ENCODE results near the gene CMC2.

DNA sequence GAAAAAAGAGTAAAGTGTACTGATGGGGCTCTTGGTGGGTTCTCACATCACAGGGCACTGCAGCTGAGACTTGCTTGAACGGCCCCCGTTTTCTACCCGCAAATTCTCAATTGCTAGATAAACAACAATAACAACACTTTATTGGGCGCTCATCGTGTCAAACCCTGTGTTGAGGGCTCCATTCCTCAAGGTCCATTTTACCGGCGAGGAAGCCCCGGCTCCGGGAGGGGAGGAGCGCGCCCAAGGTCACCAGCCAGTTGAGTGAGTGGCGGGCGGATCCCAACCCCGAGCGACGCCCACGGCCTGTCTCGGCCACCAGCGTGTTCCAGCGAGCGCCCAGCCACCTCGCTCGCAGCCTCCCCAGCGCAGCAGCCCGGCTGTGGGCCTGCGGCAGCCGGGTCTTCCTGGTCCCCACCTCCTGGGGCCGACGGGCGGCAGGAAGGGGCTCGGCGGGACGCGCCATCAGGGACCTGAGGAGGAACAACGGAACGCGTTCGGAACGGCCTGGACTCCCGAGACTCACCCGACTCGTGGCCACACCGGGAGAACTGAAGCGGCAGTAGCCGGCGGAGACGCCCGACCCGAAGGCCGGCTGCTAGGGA is 373 bp downstream of the CMC2 start:
- TF ChIP-seq, protein P1, sequence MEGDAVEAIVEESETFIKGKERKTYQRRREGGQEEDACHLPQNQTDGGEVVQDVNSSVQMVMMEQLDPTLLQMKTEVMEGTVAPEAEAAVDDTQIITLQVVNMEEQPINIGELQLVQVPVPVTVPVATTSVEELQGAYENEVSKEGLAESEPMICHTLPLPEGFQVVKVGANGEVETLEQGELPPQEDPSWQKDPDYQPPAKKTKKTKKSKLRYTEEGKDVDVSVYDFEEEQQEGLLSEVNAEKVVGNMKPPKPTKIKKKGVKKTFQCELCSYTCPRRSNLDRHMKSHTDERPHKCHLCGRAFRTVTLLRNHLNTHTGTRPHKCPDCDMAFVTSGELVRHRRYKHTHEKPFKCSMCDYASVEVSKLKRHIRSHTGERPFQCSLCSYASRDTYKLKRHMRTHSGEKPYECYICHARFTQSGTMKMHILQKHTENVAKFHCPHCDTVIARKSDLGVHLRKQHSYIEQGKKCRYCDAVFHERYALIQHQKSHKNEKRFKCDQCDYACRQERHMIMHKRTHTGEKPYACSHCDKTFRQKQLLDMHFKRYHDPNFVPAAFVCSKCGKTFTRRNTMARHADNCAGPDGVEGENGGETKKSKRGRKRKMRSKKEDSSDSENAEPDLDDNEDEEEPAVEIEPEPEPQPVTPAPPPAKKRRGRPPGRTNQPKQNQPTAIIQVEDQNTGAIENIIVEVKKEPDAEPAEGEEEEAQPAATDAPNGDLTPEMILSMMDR (tag by site-specific recombination; IDR thresholded peaks at IDR 0.05) = no peak
- no peak for TF ChIP-seq ZNF677 (tag by site-specific recombination; IDR thresholded peaks at IDR 0.05)
- no peak for TF ChIP-seq ZNF416 (tag by site-specific recombination; IDR thresholded peaks at IDR 0.05)
- TF ChIP-seq ZNF350 (tag by site-specific recombination; IDR thresholded peaks at IDR 0.05) = no peak
- TF ChIP-seq ZFP3 (tag by site-specific recombination; IDR thresholded peaks at IDR 0.05; ENCODE audit: low read depth) = no peak
- TF ChIP-seq ZNF2 (tag by site-specific recombination; IDR thresholded peaks at IDR 0.05) = no peak
- TF ChIP-seq, protein P2, sequence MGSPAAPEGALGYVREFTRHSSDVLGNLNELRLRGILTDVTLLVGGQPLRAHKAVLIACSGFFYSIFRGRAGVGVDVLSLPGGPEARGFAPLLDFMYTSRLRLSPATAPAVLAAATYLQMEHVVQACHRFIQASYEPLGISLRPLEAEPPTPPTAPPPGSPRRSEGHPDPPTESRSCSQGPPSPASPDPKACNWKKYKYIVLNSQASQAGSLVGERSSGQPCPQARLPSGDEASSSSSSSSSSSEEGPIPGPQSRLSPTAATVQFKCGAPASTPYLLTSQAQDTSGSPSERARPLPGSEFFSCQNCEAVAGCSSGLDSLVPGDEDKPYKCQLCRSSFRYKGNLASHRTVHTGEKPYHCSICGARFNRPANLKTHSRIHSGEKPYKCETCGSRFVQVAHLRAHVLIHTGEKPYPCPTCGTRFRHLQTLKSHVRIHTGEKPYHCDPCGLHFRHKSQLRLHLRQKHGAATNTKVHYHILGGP (tag by site-specific recombination; IDR thresholded peaks at IDR 0.05) = no peak
- TF ChIP-seq ZBTB7A (tag by site-specific recombination; IDR thresholded peaks at IDR 0.05; ENCODE audit: low read depth) = no peak
- no peak for TF ChIP-seq REST (tag by site-specific recombination; IDR thresholded peaks at IDR 0.05)
- TF ChIP-seq ZNF561 (tag by site-specific recombination; IDR thresholded peaks at IDR 0.05; ENCODE audit: borderline replicate concordance) = no peak
- no peak for TF ChIP-seq GLI2 (tag by site-specific recombination; IDR thresholded peaks at IDR 0.05; ENCODE audit: borderline replicate concordance, low read depth)
